ENCODE data around the gene AP3S2. TPM values are rescaled to one million over a fixed set of nuclear protein-coding genes. Genes with fewer than 3 reads are reported as not detected.

The AP3S2 gene
- total and polyA plus RNA-seq, 2 of the 8 experiments (the other 6 are each of a cell fraction or from before 2014, with no cell fraction given) = 19.2 to 45.4 TPM

DNA sequence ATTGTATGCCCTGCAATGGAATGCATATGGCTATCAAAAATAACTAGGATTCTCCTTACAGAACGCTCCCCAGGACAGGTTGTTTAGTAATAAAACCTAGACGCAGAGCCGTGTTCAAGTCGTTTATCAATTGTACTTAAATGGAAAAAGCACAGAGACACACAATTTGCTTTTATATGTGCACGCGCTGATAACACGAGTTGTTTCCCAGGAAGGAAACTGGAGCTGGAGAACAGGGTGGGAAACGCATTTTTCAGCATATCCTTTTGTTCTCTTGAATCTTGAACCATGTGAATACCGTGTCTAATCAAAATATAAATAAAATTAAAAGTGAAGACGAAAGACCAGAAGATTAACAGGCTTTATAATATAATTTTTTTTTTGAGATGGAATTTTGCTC is 75.5 kb downstream of the AP3S2 start:
- Histone ChIP-seq H2BK15ac (ENCODE audit: low read length) (no peak overlapping the region), H3K4me2 (ENCODE audit: insufficient read depth in 1 of 2, low read depth in 2 of 2, low read length in 2 of 2) (no peak overlapping the region), H2AK5ac (ENCODE audit: low read depth, low read length) (no peak overlapping the region), H3K23ac (ENCODE audit: insufficient read length) (no peak overlapping the region), H3K14ac (ENCODE audit: insufficient read length) (no peak overlapping the region), H3K79me1 (ENCODE audit: low read depth, low read length) (no peaks in the 10 kb centered on the region), H3K56ac (replicated peaks; ENCODE audit: insufficient read length, low read depth, low read length) (no peak overlapping the region), H3K4me3 (ENCODE audit: extremely low read depth in 1 of 4, insufficient read depth in 2 of 4, low read depth in 3 of 4, low read length in 4 of 4) (no peak overlapping the region), H3K4ac (replicated peaks; ENCODE audit: insufficient read length, low read depth, low read length) (no peak overlapping the region), H2BK5ac (ENCODE audit: low read depth, low read length) (no peak overlapping the region), H4K20me1 (replicated peaks in 1 of 2; ENCODE audit: control insufficient read depth in 1 of 2, insufficient read depth in 2 of 2, low read length in 2 of 2) (peaks cover 0 to 2% of the 10 kb centered on the region in 2 experiments), H3K27me3 (replicated peaks in 1 of 4; ENCODE audit: control insufficient read depth in 3 of 4, extremely low read depth in 1 of 4, insufficient read depth in 3 of 4, low read length in 3 of 4) (peaks cover 5 to 31% (median 26%) of the 10 kb centered on the region in 4 experiments), H2AFZ (ENCODE audit: low read length) (no peak overlapping the region), H4K8ac (ENCODE audit: extremely low read depth, insufficient read depth, low read length) (no peak overlapping the region), H3K18ac (ENCODE audit: extremely low read depth, low read length) (no peak overlapping the region), H3K9ac (replicated peaks in 1 of 4; ENCODE audit: extremely low read depth in 1 of 4, low read depth in 3 of 4, low read length in 3 of 4) (no peak overlapping the region), H3K27ac (ENCODE audit: low read depth, low read length) (no peak overlapping the region), H3K36me3 (ENCODE audit: control insufficient read depth in 2 of 4, insufficient read depth in 4 of 4, low read length in 3 of 4) (no peaks in the 10 kb centered on the region), H3K9me3 (ENCODE audit: insufficient read depth in 2 of 2, low read depth in 1 of 2, low read length in 1 of 2) (peaks cover 0 to 7% of the 10 kb centered on the region in 2 experiments; a peak in 2 of 4 replicates), H2BK12ac (ENCODE audit: low read depth, low read length) (no peak overlapping the region), H4K91ac (replicated peaks; ENCODE audit: insufficient read length, low read length) (no peak overlapping the region), H3K4me1 (replicated peaks in 1 of 4; ENCODE audit: control insufficient read depth in 3 of 4, insufficient read depth in 4 of 4, low read length in 3 of 4) (peaks cover 0 to 6% (median 4%) of the 10 kb centered on the region in 4 experiments; a peak in 2 of 7 replicates), H3K23me2 (ENCODE audit: low read depth, low read length) (peaks cover 2% of the 10 kb centered on the region; the same call in 1 of the 2 replicates), H4K5ac (ENCODE audit: insufficient read length, low read depth, low read length) (no peak overlapping the region), H2BK20ac (ENCODE audit: low read length) (no peak overlapping the region), H2BK120ac (replicated peaks; ENCODE audit: low read depth, low read length) (no peak overlapping the region), H3K79me2 (ENCODE audit: control insufficient read depth in 1 of 2, insufficient read depth in 2 of 2, low read length in 2 of 2) (no peaks in the 10 kb centered on the region)
- CTCF ChIA-PET (ENCODE audit: partially characterized antibody) = no interaction called here
- WGBS, 2 experiments (ENCODE audit: extremely low coverage in 1 of 2, insufficient coverage in 1 of 2, insufficient read length in 1 of 2, insufficient replicate concordance in 2 of 2, low coverage in 1 of 2, low lambda C conversion rate in 2 of 2, missing lambda C conversion rate in 1 of 2) = 90% methylated on average over 10 of the region's 10 CpGs; no CpG with 5 or more reads in 1 of the 2 experiments
- no peak for TF ChIP-seq TEAD4 (IDR thresholded peaks at IDR 0.05; ENCODE audit: low read depth, low read length)
- POLR2A ChIA-PET (ENCODE audit: partially characterized antibody) = no interaction called here
- DNase-seq (ENCODE audit: low read depth in 1 of 2, low spot score in 2 of 2) = no peak
- FAIRE-seq = no peak
